Central memory CD4-positive, alpha-beta T cell (primary cell): ENCODE data around the gene AOC2.
"Not testable (repeated sequence)": the region's sequence is repeated elsewhere in the genome, so short reads cannot be mapped to it uniquely, and the experiment has no call there.

Source experiments
- DNase-seq: peaks from one replicate; pipeline ENCODE4 v3.0.0; 2022

AOC2 gene

DNA sequence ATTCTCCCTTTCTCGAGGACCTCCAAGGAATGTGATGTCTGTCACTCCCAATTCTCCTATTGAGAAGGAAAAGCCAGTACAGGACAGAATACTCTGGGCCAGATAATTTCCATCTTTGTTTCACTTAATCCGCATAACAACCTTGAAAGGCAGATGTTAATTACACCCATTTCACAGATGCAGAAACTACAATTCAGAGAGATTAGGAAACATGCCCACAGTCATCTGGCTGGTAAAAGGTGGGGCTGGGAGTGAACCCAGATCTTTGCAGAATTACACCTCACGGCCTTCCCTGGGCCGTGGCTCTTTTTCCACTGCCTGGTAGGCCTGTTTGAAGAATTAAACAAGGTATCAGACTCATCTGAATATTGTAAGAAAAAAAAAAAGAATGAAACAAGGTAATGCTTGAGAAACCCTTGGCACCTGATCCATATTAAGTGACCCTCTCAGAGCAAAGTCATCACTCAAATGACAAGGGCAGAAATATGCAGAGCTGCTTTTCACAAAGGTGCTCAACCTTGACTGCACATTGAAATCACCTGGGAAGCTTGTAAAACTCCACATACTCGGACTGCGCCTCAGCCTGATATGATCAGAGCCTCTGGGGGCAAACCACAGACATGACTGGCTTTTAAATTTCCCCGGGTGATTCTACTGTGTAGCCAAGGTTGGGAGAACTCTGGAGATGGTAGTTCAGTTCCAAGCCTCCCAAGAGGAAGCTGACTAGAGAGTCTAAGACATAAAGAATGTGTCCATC lies 39.6 kb downstream of the AOC2 start:
- DNase-seq: no peak

DNA sequence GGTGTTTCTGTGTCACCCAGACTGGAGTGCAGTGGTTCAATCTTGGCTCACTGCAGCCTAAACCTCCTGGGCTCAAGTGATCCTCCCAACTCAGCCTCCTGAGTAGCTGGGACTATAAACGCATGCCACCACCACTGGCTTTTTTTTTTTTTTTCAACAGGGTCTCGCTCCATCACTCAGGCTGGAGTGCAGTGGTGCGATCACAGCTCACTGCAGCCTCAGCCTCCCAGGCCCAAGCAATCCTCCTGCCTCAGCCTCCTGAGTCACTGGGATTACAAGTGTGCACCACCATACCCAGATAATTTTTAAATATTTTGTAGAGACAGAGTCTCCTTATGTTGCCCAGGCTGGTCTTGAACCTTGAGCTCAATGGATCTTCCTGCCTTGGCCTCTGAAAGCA lies 41.4 kb downstream of the AOC2 start:
- not testable (repeated sequence) for DNase-seq

GRCh38 chr17:42886283-42887176 lies 42.1 kb downstream of the AOC2 start:
- no peak for DNase-seq

- no peak for DNase-seq
Measured at GRCh38 chr17:42889809-42890208, 45.4 kb downstream of the AOC2 start.

DNA sequence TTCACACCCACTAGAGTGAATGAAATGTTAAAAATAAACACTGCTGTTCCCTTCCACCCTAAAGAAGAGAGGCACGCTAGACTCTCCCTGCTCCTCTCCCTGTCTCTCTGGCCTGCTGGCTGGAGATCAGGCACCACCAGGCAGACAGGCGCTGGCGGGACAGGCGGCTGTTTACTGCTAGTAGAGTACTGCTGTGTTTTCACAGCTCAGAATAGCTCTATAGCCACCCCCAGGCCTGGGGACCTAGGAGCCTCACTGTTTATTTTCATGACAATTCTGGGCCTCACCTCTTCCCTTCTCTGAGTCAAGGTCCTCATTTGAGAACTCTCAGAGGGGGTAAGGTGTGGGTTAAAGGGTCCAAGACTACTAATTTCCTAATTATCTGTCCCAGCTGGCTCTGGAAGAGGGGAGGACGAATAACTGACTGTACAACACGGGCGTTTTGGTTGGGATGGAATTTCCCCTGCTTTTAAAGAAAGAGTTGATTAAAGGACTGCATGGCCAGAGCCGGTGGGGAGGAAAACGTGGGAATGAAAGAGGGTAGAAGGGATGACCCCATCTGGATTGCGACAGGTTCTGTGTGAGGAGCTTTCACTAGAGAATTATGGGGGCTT lies 47.3 kb downstream of the AOC2 start:
- no peak for DNase-seq

DNA sequence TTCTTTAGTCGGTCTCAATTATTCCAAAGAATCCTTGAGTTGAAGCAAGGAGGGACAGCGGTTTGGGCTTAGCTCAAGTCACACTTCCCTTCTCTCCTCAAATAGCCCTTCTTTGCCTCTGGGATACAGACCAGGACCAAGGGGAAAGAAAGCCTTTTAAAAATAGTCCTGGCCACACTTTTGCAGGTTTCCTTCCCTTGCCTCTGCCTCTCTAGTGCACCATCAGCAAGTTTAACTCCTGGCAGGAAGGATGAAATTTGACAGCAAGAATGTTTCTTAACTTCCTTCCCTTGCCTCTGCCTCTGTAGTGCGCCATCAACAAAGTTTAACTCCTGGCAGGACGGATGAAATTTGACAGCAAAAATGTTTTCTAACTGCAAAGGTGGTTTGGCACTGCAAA lies 49.0 kb downstream of the AOC2 start:
- no peak for DNase-seq

- DNase-seq: no peak
Measured at GRCh38 chr17:42894283-42895184, 50.2 kb downstream of the AOC2 start.

DNA sequence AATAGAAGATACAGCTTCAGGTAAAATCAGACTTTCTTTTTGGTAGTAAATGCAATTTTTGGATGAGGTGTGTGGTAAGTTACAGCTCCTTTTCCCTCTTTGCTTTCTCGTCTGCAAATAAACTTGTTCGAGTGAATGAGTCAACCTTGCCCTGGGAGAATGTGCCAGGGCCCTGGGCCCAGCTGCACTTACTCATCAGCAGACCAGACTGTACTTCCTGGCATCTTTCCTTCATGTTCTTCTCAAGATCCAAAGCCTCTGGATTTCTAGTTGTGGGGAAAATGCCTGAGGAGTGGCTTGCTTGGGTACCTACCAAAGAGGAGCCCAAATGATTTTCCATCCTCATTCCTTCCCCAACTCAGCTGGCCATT lies 50.8 kb downstream of the AOC2 start:
- DNase-seq: no peak

- no peak for DNase-seq
Measured at GRCh38 chr17:42898147-42898811, 53.9 kb downstream of the AOC2 start.

DNA sequence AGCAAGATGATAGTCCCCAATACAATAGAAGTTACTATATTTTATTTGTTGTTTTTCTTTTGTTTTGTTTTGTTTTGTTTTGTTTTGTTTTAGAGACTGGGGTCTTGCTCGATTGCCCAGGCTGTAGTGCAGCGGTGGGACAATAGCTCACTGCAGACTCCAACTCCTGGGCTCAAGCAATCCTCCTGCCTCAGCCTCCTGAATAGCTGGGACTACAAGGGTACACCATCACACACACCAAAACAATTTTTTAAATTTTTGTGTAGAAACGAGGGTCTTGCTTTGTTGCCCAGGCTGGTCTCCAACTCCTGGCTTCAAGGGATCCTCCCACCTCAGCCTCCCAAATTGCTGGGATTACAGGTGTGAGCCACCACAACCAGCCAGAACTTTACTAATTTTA lies 55.6 kb downstream of the AOC2 start:
- DNase-seq: not testable (repeated sequence)
